GM12878 (cell line): ENCODE results near the gene LIMS1.

Experiments
- CHD4 ChIP-seq: fragments of 200-600 bp; sonication (generic); IDR thresholded peaks from 2 replicates; pipeline ENCODE4 v1.6.1; 2016; ENCODE audit warnings: mild to moderate bottlenecking
- JUNB ChIP-seq: IDR thresholded peaks from 2 replicates; pipeline ENCODE4 v1.6.1; 2016; ENCODE audit warnings: antibody characterized with exemption, mild to moderate bottlenecking
- MAX ChIP-seq: IDR thresholded peaks from 2 replicates; pipeline ENCODE4 v1.6.1; 2012; ENCODE audit warnings: low read depth, low read length, improper control_type of control experiment
- REST ChIP-seq: IDR thresholded peaks from 2 replicates; pipeline ENCODE4 v1.6.1; 2012; ENCODE audit warnings: mild to moderate bottlenecking, low read depth, low read length
- SIN3A ChIP-seq: IDR thresholded peaks from 2 replicates; pipeline ENCODE4 v1.6.1; 2012; ENCODE audit warnings: low read depth, low read length, improper control_type of control experiment
- SMC3 ChIP-seq: IDR thresholded peaks from 2 replicates; pipeline ENCODE4 v1.6.1; 2011; ENCODE audit warnings: low read length, improper control_type of control experiment, borderline replicate concordance
- YY1 ChIP-seq: IDR thresholded peaks from 2 replicates; pipeline ENCODE4 v1.6.1; 2011; ENCODE audit warnings: low read depth, mild to moderate bottlenecking, low read length
- ZBTB4 ChIP-seq: fragments of 450-650 bp; formaldehyde crosslinking; IDR thresholded peaks from 2 replicates; pipeline ENCODE4 v1.4.0; 2022; ENCODE audit warnings: mild to moderate bottlenecking, moderate library complexity
- ZBTB40 ChIP-seq: fragments of 450-650 bp; IDR thresholded peaks from 2 replicates; pipeline ENCODE4 v1.6.1; 2016; ENCODE audit warnings: mild to moderate bottlenecking, moderate library complexity, borderline replicate concordance
- TF ChIP-seq, protein P1 (sequence below), 3 experiments: IDR thresholded peaks in 2 of 3; conservative IDR thresholded peaks in 1 of 3; 2 replicates each; pipeline ENCODE4 v1.5.1; 2011; ENCODE audit warnings: low read depth in 3 of 3, low read length in 3 of 3, mild to moderate bottlenecking in 3 of 3, control low read depth in 2 of 3, moderate library complexity in 2 of 3, inconsistent platforms in 1 of 3, mixed read lengths in 1 of 3; ENCODE audit not compliant: control insufficient read depth in 2 of 3, insufficient read depth in 1 of 3; ENCODE audit errors: extremely low read depth in 1 of 3

DNA sequence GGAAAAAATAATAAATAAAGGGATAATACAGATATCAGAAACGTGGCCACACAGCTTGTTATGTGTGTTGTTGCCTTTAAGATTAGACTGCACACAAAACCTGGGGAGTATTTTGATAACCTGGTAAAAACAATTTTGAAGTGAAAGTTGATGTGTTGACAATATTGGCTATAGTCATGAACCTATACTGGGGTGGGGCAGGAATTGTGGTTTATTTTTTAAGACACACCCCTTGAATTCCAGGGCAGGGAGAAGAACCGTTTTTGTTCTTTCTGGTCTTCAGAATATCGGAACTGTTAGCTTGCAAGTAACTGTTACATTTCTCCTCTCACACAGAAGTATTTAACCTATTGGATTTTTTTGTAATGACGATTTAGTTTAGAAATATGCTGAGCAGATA, 80.4 kb downstream of the LIMS1 start:
- TF ChIP-seq JUNB, result no peak
- TF ChIP-seq, protein P1, sequence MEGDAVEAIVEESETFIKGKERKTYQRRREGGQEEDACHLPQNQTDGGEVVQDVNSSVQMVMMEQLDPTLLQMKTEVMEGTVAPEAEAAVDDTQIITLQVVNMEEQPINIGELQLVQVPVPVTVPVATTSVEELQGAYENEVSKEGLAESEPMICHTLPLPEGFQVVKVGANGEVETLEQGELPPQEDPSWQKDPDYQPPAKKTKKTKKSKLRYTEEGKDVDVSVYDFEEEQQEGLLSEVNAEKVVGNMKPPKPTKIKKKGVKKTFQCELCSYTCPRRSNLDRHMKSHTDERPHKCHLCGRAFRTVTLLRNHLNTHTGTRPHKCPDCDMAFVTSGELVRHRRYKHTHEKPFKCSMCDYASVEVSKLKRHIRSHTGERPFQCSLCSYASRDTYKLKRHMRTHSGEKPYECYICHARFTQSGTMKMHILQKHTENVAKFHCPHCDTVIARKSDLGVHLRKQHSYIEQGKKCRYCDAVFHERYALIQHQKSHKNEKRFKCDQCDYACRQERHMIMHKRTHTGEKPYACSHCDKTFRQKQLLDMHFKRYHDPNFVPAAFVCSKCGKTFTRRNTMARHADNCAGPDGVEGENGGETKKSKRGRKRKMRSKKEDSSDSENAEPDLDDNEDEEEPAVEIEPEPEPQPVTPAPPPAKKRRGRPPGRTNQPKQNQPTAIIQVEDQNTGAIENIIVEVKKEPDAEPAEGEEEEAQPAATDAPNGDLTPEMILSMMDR (IDR thresholded peaks at IDR 0.05 in 2 of 3, conservative IDR thresholded peaks at IDR 0.05 in 1 of 3; ENCODE audit: control insufficient read depth in 2 of 3, extremely low read depth in 1 of 3, insufficient read depth in 1 of 3, low read depth in 3 of 3, low read length in 3 of 3), result no peak
- no peak for TF ChIP-seq REST
- no peak for TF ChIP-seq ZBTB40
- TF ChIP-seq YY1, result no peak
- TF ChIP-seq SIN3A, result no peak
- TF ChIP-seq MAX, result no peak
- no peak for TF ChIP-seq ZBTB4 (CRISPR knock-in tag)
- TF ChIP-seq SMC3, result no peak
- TF ChIP-seq CHD4, result no peak
